Neural cell (in vitro differentiated cells): Measurements from ENCODE around the gene TMEM259. TPM values are rescaled to one million over a fixed set of nuclear protein-coding genes. Genes with fewer than 3 reads are reported as not detected.

ENCODE experiments used
- H2AFZ ChIP-seq: fragments of 200-600, 300-800 bp; sonication (generic), shearing (Covaris generic); 2 replicates; pipeline ENCODE4 v1.6.0; 2014; ENCODE audit warnings: low read depth, mild to moderate bottlenecking, antibody characterized with exemption, low read length, moderate library complexity
- H3F3A ChIP-seq: fragments of 200-600 bp; shearing (Covaris generic); 2 replicates; pipeline ENCODE4 v1.6.1; 2016; ENCODE audit warnings: mild to moderate bottlenecking, moderate library complexity, mixed read lengths, antibody characterized with exemption, low read length; ENCODE audit not compliant: insufficient read depth, poor library complexity, severe bottlenecking
- H3K27ac ChIP-seq: fragments of 200-600, 300-800 bp; sonication (generic), shearing (Covaris generic); 2 replicates; pipeline ENCODE4 v1.5.1; 2014; ENCODE audit warnings: mild to moderate bottlenecking, low read length, moderate library complexity
- H3K27me3 ChIP-seq: fragments of 300-800, 200-600 bp; sonication (generic), shearing (Covaris generic); 2 replicates; pipeline ENCODE4 v1.6.0; 2014; ENCODE audit warnings: mild to moderate bottlenecking, low read depth, low read length, moderate library complexity; ENCODE audit not compliant: insufficient read depth
- H3K36me3 ChIP-seq: fragments of 300-800, 200-600 bp; sonication (generic), shearing (Covaris generic); 2 replicates; pipeline ENCODE4 v1.5.1; 2014; ENCODE audit warnings: mild to moderate bottlenecking, antibody characterized with exemption, low read length, moderate library complexity; ENCODE audit not compliant: insufficient read depth
- H3K4me2 ChIP-seq: fragments of 300-800, 200-600 bp; sonication (generic), shearing (Covaris generic); 2 replicates; pipeline ENCODE4 v1.6.0; 2014; ENCODE audit warnings: mild to moderate bottlenecking, low read length
- H3K4me3 ChIP-seq: fragments of 300-800, 200-600 bp; sonication (generic), shearing (Covaris generic); 2 replicates; pipeline ENCODE4 v1.5.1; 2014; ENCODE audit warnings: mild to moderate bottlenecking, low read length, moderate library complexity
- H3K79me2 ChIP-seq: fragments of 200-600 bp; shearing (Covaris generic); replicated peaks from 2 replicates; pipeline ENCODE4 v1.6.0; 2014; ENCODE audit warnings: mild to moderate bottlenecking, low read length, moderate library complexity; ENCODE audit not compliant: insufficient read depth
- H3K9ac ChIP-seq: fragments of 300-800, 200-600 bp; sonication (generic), shearing (Covaris generic); 2 replicates; pipeline ENCODE4 v1.6.1; 2016; ENCODE audit warnings: mild to moderate bottlenecking, low read length, mixed read lengths
- H3K9me2 ChIP-seq: fragments of 200-600 bp; shearing (Covaris generic); 2 replicates; pipeline ENCODE4 v1.6.1; 2016; ENCODE audit warnings: mild to moderate bottlenecking, low read length, mixed read lengths; ENCODE audit not compliant: insufficient read depth
- H3K9me3 ChIP-seq: fragments of 200-600, 300-800 bp; sonication (generic), shearing (Covaris generic); 2 replicates; pipeline ENCODE4 v1.6.1; 2016; ENCODE audit warnings: mild to moderate bottlenecking, mixed run types, low read length, moderate library complexity, mixed read lengths
- H4K20me1 ChIP-seq: fragments of 200-600 bp; shearing (Covaris generic); 2 replicates; pipeline ENCODE4 v1.6.1; 2016; ENCODE audit warnings: mild to moderate bottlenecking, mixed run types; ENCODE audit not compliant: insufficient read depth
- CTCF ChIP-seq: fragments of 450-650 bp; IDR thresholded peaks from 2 replicates; pipeline ENCODE4 v1.5.1; 2014; ENCODE audit warnings: antibody characterized with exemption, mild to moderate bottlenecking, moderate library complexity; ENCODE audit not compliant: poor library complexity, severe bottlenecking
- EP300 ChIP-seq: fragments of 450-650 bp; conservative IDR thresholded peaks from 2 replicates; pipeline ENCODE4 v1.6.1; 2014; ENCODE audit warnings: antibody characterized with exemption, mild to moderate bottlenecking, moderate library complexity; ENCODE audit not compliant: poor library complexity, severe bottlenecking
- EZH2 ChIP-seq: fragments of 200-600, 300-800 bp; shearing (Covaris generic), sonication (generic); IDR thresholded peaks from 2 replicates; pipeline ENCODE4 v1.6.1; 2014; ENCODE audit warnings: antibody characterized with exemption, low read length, borderline replicate concordance, mild to moderate bottlenecking; ENCODE audit not compliant: insufficient read depth, poor library complexity, severe bottlenecking
- MXI1 ChIP-seq: fragments of 450-650 bp; conservative IDR thresholded peaks from 2 replicates; pipeline ENCODE4 v1.6.1; 2014; ENCODE audit warnings: antibody characterized with exemption, mild to moderate bottlenecking; ENCODE audit not compliant: poor library complexity, severe bottlenecking
- POLR2AphosphoS5 ChIP-seq: IDR thresholded peaks from 2 replicates; pipeline ENCODE4 v1.6.1; 2012
- RAD21 ChIP-seq: fragments of 450-650 bp; conservative IDR thresholded peaks from 2 replicates; pipeline ENCODE4 v1.6.1; 2014; ENCODE audit warnings: antibody characterized with exemption, mild to moderate bottlenecking, moderate library complexity
- REST ChIP-seq: IDR thresholded peaks from 2 replicates; pipeline ENCODE4 v1.6.1; 2012; ENCODE audit warnings: borderline replicate concordance
- SMC3 ChIP-seq: fragments of 450-650 bp; conservative IDR thresholded peaks from 2 replicates; pipeline ENCODE4 v1.6.1; 2014; ENCODE audit warnings: antibody characterized with exemption, mild to moderate bottlenecking, moderate library complexity; ENCODE audit not compliant: poor library complexity
- TAF1 ChIP-seq: IDR thresholded peaks from 2 replicates; pipeline ENCODE4 v1.6.1; 2012; ENCODE audit warnings: low read depth
- polyA plus RNA-seq: library from polyadenylated mRNA; depleted of rRNA; stranded (reverse); fragments of >200 nt; gene quantifications from 2 replicates; pipeline ENCODE4 v1.2.3, GENCODE V29; 2014

Gene TMEM259
- polyA plus RNA-seq, 1 donor from 2014 or later = 176 TPM

GRCh38 chr19:1007399-1008251 is 13.3 kb downstream of the TMEM259 start:
- Histone ChIP-seq H3K4me3 (no peak overlapping the region), H3K9me3 (no peaks in the 10 kb centered on the region), H3K9me2 (no peaks in the 10 kb centered on the region), H3K27me3 (no peaks in the 10 kb centered on the region), H3K9ac (no peak overlapping the region), H3K36me3 (no peaks in the 10 kb centered on the region), H2AFZ (no peak overlapping the region), H3K4me2 (no peak overlapping the region), H3K79me2 (no peaks in the 10 kb centered on the region), H3K27ac (no peak overlapping the region), H4K20me1 (no peaks in the 10 kb centered on the region), H3F3A (no peaks in the 10 kb centered on the region)
- no peak for TF ChIP-seq REST
- no peak for TF ChIP-seq TAF1
- TF ChIP-seq RAD21 = no peak
- no peak for TF ChIP-seq MXI1
- no peak for TF ChIP-seq SMC3
- TF ChIP-seq POLR2AphosphoS5 = no peak
- TF ChIP-seq EP300 = no peak
- TF ChIP-seq CTCF = no peak
- TF ChIP-seq EZH2 = no peak

GRCh38 chr19:1006711-1007398 is 14.1 kb downstream of the TMEM259 start:
- Histone ChIP-seq H3K27me3 (no peaks in the 10 kb centered on the region), H3F3A (no peaks in the 10 kb centered on the region), H3K27ac (no peak overlapping the region), H4K20me1 (no peaks in the 10 kb centered on the region), H3K4me2 (no peak overlapping the region), H3K9me3 (no peaks in the 10 kb centered on the region), H3K36me3 (no peaks in the 10 kb centered on the region), H3K9me2 (no peaks in the 10 kb centered on the region), H3K4me3 (no peak overlapping the region), H3K9ac (no peak overlapping the region), H3K79me2 (no peaks in the 10 kb centered on the region), H2AFZ (no peak overlapping the region)
- no peak for TF ChIP-seq SMC3
- no peak for TF ChIP-seq CTCF
- TF ChIP-seq RAD21 = no peak
- TF ChIP-seq EP300 = no peak
- TF ChIP-seq TAF1 = no peak
- TF ChIP-seq POLR2AphosphoS5 = no peak
- no peak for TF ChIP-seq MXI1
- TF ChIP-seq EZH2 = no peak
- no peak for TF ChIP-seq REST
